Occipital lobe (tissue), 1 donor: ENCODE measurements around the gene S100P. TPM values are rescaled to one million over a fixed set of nuclear protein-coding genes. Genes with fewer than 3 reads are reported as not detected.

Experiments used
- total RNA-seq: library from RNA; depleted of rRNA; stranded (reverse); fragments of >200 nt; gene quantifications from one replicate; pipeline ENCODE4 v1.2.3, GENCODE V29; 2014

Gene S100P
- total RNA-seq, 1 donor from 2014 or later = 1.6 TPM

Other genes with a start within 250 kb of the S100P start
- gene PPP2R2C, start 221.3 kb upstream of the S100P start, total RNA-seq = 44.1 TPM
- 6.9 TPM for gene MAN2B2, start 118.7 kb upstream of the S100P start, total RNA-seq
- gene MRFAP1, start 53.2 kb upstream of the S100P start, total RNA-seq = 90.0 TPM
- gene MRFAP1L1, start 16.0 kb downstream of the S100P start, total RNA-seq = 90.8 TPM
- gene BLOC1S4, start 22.3 kb downstream of the S100P start, total RNA-seq = 9.4 TPM
- 50.8 TPM for gene KIAA0232, start 88.8 kb downstream of the S100P start, total RNA-seq
- gene TBC1D14, start 215.9 kb downstream of the S100P start, total RNA-seq = 213 TPM